Esophagus muscularis mucosa (tissue), 4 donors: ENCODE results near the gene VARS2. TPM values are rescaled to one million over a fixed set of nuclear protein-coding genes. Genes with fewer than 3 reads are reported as not detected.

Experiments
- DNase-seq: peaks from one replicate; pipeline ENCODE4 v3.0.0-alpha.2; 2017; ENCODE audit errors: extremely low spot score
- H3K27ac ChIP-seq, 4 donors: fragments of 200-600 bp; sonication (generic); replicated peaks in 1 of 4; 1 replicate in 3 of 4; 2 replicates in 1 of 4; pipeline ENCODE4 v1.5.1; 2016 to 2019; ENCODE audit warnings: mild to moderate bottlenecking in 1 of 4
- H3K27me3 ChIP-seq, 4 donors: fragments of 200-600 bp; sonication (generic); one replicate each; pipeline versions ENCODE4 v1.5.1 to v1.6.0; 2016 to 2019
- H3K36me3 ChIP-seq, 4 donors: fragments of 200-600 bp; sonication (generic); one replicate each; pipeline ENCODE4 v1.5.1; 2016 to 2019
- H3K4me1 ChIP-seq, 4 donors: fragments of 200-600 bp; sonication (generic); one replicate each; pipeline ENCODE4 v1.5.1; 2016 to 2019
- H3K4me3 ChIP-seq, 4 donors: fragments of 200-600 bp; sonication (generic); 1 replicate in 2 of 4; 2 replicates in 2 of 4; pipeline ENCODE4 v1.5.1; 2016 to 2019; ENCODE audit warnings: mild to moderate bottlenecking in 4 of 4, moderate library complexity in 1 of 4
- H3K9me3 ChIP-seq, 4 donors: fragments of 200-600 bp; sonication (generic); 1 replicate in 3 of 4; 2 replicates in 1 of 4; pipeline ENCODE4 v1.5.1; 2016 to 2019
- EP300 ChIP-seq: sonication (generic); formaldehyde crosslinking; IDR thresholded peaks from one replicate; pipeline ENCODE4 v1.6.1; 2017; ENCODE audit warnings: antibody characterized with exemption
- POLR2A ChIP-seq: fragments of 450-650 bp; IDR thresholded peaks from one replicate; pipeline ENCODE4 v1.6.1; 2017; ENCODE audit warnings: antibody characterized with exemption, moderate library complexity, mild to moderate bottlenecking, low read depth
- POLR2AphosphoS5 ChIP-seq, 2 donors: sonication (generic); formaldehyde crosslinking; IDR thresholded peaks; one replicate each; pipeline ENCODE4 v1.6.1; 2017; ENCODE audit warnings: antibody characterized with exemption in 2 of 2
- WGBS: methylation state at CpG from one replicate; pipeline ENCODE4 v1.1.5; 2018; 5-methylcytosine and 5-hydroxymethylcytosine counted together
- intact Hi-C: fragments of 100-400 bp; cut with DNase I; formaldehyde crosslinking; loops from one replicate; pipeline ENCODE4 v1.15.1; 2023
- total RNA-seq, 4 donors: library from RNA; depleted of rRNA; stranded (reverse); fragments of >200 nt; gene quantifications; one replicate each; pipeline versions ENCODE4 v1.1.0 to v1.2.1, GENCODE V29; 2016
- TF ChIP-seq, protein P1 (sequence below), 3 experiments: fragments of 200-600 bp in 2 of 3; fragments of 450-650 bp in 1 of 3; sonication (generic) in 2 of 3; IDR thresholded peaks; one replicate each; pipeline ENCODE4 v1.5.1; 2017 to 2019; ENCODE audit warnings: antibody characterized with exemption in 3 of 3, mild to moderate bottlenecking in 2 of 3, moderate library complexity in 1 of 3

VARS2 gene
- total RNA-seq, 4 donors from 2014 or later, result 6.6 to 16.9 (median 12.6) TPM

DNA sequence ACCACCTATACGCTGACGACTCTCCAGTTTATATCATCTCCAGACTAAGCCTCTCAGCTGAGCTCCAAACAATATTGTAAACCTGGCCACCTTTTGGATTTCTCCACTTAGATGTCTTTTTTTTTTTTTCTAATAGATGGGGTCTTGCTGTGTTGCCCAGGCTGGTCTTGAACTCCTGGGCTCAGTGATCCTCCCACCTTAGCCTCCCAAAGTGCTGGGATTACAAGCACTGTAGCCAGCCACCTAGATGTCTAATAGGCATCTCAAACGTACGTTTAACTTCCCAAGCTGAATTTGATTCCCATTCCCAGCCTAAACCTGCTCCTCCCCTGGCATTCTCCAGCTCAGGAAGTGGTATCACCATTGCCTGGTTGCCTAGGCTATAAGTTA, 24.5 kb upstream of the VARS2 start:
- no peak for DNase-seq
- peaks cover 5 to 57% (median 44%) of the 10 kb centered on the region in 4 donors for H3K36me3 ChIP-seq
- intact Hi-C loops, result loop anchor here (10.0 kb wide), 1 partner anchor 205 kb away; the partner anchor contains the start of gene PPP1R18
- no peaks in the 10 kb centered on the region for H3K27me3 ChIP-seq
- H3K27ac ChIP-seq, result no peak overlapping the region
- H3K4me1 ChIP-seq, result peaks cover 18 to 52% (median 38%) of the 10 kb centered on the region in 4 donors
- TF ChIP-seq, protein P1, sequence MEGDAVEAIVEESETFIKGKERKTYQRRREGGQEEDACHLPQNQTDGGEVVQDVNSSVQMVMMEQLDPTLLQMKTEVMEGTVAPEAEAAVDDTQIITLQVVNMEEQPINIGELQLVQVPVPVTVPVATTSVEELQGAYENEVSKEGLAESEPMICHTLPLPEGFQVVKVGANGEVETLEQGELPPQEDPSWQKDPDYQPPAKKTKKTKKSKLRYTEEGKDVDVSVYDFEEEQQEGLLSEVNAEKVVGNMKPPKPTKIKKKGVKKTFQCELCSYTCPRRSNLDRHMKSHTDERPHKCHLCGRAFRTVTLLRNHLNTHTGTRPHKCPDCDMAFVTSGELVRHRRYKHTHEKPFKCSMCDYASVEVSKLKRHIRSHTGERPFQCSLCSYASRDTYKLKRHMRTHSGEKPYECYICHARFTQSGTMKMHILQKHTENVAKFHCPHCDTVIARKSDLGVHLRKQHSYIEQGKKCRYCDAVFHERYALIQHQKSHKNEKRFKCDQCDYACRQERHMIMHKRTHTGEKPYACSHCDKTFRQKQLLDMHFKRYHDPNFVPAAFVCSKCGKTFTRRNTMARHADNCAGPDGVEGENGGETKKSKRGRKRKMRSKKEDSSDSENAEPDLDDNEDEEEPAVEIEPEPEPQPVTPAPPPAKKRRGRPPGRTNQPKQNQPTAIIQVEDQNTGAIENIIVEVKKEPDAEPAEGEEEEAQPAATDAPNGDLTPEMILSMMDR (IDR thresholded peaks at IDR 0.05), result no peak
- TF ChIP-seq POLR2AphosphoS5 (IDR thresholded peaks at IDR 0.05) (no peak), EP300 (no peak), POLR2A (no peak)
- H3K4me3 ChIP-seq, result no peak overlapping the region
- H3K9me3 ChIP-seq, result no peaks in the 10 kb centered on the region
- 78% methylated on average over 4 of the region's 4 CpGs for WGBS

DNA sequence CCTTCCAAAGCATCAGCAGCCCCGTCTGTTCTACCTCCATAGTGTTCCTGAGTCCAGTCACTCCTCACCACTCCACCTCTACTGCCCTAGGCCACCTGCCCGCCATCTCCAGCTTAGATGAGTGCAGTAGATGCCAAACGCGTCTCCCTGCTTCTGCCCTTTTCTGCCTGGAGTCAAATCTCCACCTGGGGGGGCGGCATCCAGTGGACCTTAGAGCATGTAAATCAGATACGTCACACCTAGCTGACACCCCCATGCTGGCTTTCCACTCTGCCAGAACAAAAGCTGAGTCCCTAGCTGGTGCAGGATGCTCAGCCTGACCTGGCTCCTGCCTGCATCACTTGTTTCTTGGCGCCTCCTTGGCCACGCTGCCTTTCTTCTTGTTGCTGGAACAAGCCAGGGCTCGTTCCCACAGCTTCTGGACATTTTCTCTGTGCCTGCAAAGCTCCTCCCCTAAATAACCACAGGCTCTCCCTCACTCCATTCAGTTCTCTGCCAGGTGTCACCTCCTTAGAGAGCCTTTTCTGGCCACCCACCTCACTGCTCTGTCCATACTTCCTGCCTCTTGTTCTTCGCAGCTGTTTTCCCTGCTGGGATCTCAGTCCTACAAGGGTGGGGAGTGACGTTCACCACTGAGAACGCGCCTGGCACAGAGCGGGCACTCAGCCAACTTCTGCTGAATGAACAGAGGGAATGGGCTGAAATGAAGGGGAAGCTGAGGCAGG, 24.0 kb upstream of the VARS2 start:
- H3K4me1 ChIP-seq, result peaks cover 15 to 46% (median 32%) of the 10 kb centered on the region in 4 donors
- TF ChIP-seq EP300 (no peak), POLR2AphosphoS5 (IDR thresholded peaks at IDR 0.05) (no peak), POLR2A (no peak)
- TF ChIP-seq, protein P1 (IDR thresholded peaks at IDR 0.05), result no peak
- no peak overlapping the region for H3K27ac ChIP-seq
- no peak for DNase-seq
- intact Hi-C loops, result loop anchor here (10.0 kb wide), 1 partner anchor 205 kb away; the partner anchor contains the start of gene PPP1R18
- H3K4me3 ChIP-seq, result no peak overlapping the region
- no peaks in the 10 kb centered on the region for H3K27me3 ChIP-seq
- no peaks in the 10 kb centered on the region for H3K9me3 ChIP-seq
- 80% methylated on average over 14 of the region's 14 CpGs for WGBS
- H3K36me3 ChIP-seq, result peaks cover 5 to 62% (median 50%) of the 10 kb centered on the region in 4 donors

DNA sequence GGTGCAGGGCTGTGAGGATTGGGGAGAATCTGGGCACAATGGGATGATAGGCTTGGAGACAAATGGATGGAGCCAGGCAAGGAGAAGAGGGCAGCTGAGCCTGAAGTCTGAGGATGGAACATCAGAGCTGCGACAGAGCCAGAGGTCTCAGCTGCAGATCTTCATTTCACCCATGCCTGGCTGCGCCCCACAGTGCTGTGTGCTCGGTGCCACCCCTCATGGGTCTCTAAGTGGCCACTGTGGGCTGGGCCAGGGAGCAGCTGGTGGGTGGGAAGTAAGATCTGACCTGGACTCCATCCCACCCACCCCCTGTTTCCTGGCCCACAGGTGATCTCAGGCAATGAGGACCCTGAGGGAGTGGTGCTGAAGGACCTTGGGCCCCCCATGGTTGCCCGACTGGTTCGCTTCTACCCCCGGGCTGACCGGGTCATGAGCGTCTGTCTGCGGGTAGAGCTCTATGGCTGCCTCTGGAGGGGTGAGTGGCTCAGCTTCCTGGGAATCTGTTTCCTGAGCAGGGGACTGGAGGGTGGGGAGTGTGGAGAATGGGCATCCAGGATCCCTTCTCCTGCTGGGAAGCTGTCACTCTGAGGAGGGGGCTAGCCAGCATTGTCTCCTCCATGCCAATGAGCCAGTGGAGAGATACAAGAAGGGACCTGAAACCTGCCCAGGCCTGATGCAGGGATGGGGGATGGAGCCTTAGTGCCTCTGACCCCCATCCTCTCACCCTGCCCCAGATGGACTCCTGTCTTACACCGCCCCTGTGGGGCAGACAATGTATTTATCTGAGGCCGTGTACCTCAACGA, 23.2 kb upstream of the VARS2 start:
- H3K4me3 ChIP-seq, result no peak overlapping the region
- H3K36me3 ChIP-seq, result peaks cover 5 to 70% (median 57%) of the 10 kb centered on the region in 4 donors
- peaks cover 8 to 38% (median 25%) of the 10 kb centered on the region in 4 donors for H3K4me1 ChIP-seq
- no peak overlapping the region for H3K27ac ChIP-seq
- no peaks in the 10 kb centered on the region for H3K9me3 ChIP-seq
- H3K27me3 ChIP-seq, result no peaks in the 10 kb centered on the region
- WGBS, result 77% methylated on average over 6 of the region's 12 CpGs
- DNase-seq, result no peak
- no peak for TF ChIP-seq EP300
- no peak for TF ChIP-seq POLR2A
- no peak for TF ChIP-seq POLR2AphosphoS5 (IDR thresholded peaks at IDR 0.05)
- TF ChIP-seq, protein P1 (IDR thresholded peaks at IDR 0.05), result no peak
- intact Hi-C loops, result no loop called here

DNA sequence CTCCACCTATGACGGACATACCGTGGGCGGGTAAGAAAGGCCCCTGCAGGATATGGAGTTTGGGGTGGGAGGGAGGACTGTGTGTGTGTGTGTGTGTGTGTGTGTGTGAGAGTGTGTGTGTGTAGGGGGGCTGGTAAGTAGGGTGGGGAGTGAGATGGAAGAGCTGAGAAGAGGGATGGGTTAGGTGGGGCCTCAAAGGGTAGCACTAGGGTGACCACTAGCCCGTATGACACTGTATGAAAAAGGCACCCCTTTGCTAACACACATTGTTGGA, 22.7 kb upstream of the VARS2 start:
- H3K27ac ChIP-seq, result no peak overlapping the region
- H3K36me3 ChIP-seq, result peaks cover 7 to 76% (median 63%) of the 10 kb centered on the region in 4 donors
- intact Hi-C loops, result no loop called here
- no peaks in the 10 kb centered on the region for H3K9me3 ChIP-seq
- H3K4me3 ChIP-seq, result no peak overlapping the region
- H3K4me1 ChIP-seq, result peaks cover 2 to 33% (median 19%) of the 10 kb centered on the region in 4 donors
- DNase-seq, result no peak
- TF ChIP-seq POLR2AphosphoS5 (IDR thresholded peaks at IDR 0.05), result no peak
- TF ChIP-seq POLR2A, result no peak
- TF ChIP-seq, protein P1 (IDR thresholded peaks at IDR 0.05), result no peak
- no peak for TF ChIP-seq EP300
- H3K27me3 ChIP-seq, result no peaks in the 10 kb centered on the region
- WGBS, result 86% methylated on average over 4 of the region's 4 CpGs
